Right kidney (tissue), 9 donors: Measurements from ENCODE around the gene VASH1.
"Not testable (repeated sequence)": the region's sequence is repeated elsewhere in the genome, so short reads cannot be mapped to it uniquely, and the experiment has no call there.

Source experiments
- DNase-seq: peaks from one replicate; pipeline ENCODE4 v3.0.0-alpha.2; 2016
- long read RNA-seq, 8 donors: transcript quantifications; one replicate each; lab custom pipeline, GENCODE V29; 2026

The VASH1 gene
- long read RNA-seq, donor 1, full-length matches to known transcripts = 4 of 4 reads
- long read RNA-seq, donor 1, partial matches to known transcripts = 0 of 4 reads
- long read RNA-seq, donor 1, other reads (novel, unspliced or antisense) = 0 of 4 reads
- long read RNA-seq, donor 2, full-length matches to known transcripts = 8 of 8 reads
- long read RNA-seq, donor 2, partial matches to known transcripts = 0 of 8 reads
- long read RNA-seq, donor 2, other reads (novel, unspliced or antisense) = 0 of 8 reads
- long read RNA-seq, donor 3, partial matches to known transcripts = 0 of 2 reads
- long read RNA-seq, donor 3, other reads (novel, unspliced or antisense) = 0 of 2 reads
- long read RNA-seq, donor 4, full-length matches to known transcripts = 5 of 39 reads
- long read RNA-seq, donor 4, partial matches to known transcripts = 22 of 39 reads
- long read RNA-seq, donor 4, other reads (novel, unspliced or antisense) = 12 of 39 reads
- long read RNA-seq, donor 5, full-length matches to known transcripts = 8 of 55 reads
- long read RNA-seq, donor 5, partial matches to known transcripts = 41 of 55 reads
- long read RNA-seq, donor 5, other reads (novel, unspliced or antisense) = 6 of 55 reads
- long read RNA-seq, donor 6, full-length matches to known transcripts = 5 of 14 reads
- long read RNA-seq, donor 6, partial matches to known transcripts = 9 of 14 reads
- long read RNA-seq, donor 6, other reads (novel, unspliced or antisense) = 0 of 14 reads
- long read RNA-seq, donor 7 = 0 reads
- long read RNA-seq, donor 8, partial matches to known transcripts = 0 of 1 reads
- long read RNA-seq, donor 8, other reads (novel, unspliced or antisense) = 0 of 1 reads

DNA sequence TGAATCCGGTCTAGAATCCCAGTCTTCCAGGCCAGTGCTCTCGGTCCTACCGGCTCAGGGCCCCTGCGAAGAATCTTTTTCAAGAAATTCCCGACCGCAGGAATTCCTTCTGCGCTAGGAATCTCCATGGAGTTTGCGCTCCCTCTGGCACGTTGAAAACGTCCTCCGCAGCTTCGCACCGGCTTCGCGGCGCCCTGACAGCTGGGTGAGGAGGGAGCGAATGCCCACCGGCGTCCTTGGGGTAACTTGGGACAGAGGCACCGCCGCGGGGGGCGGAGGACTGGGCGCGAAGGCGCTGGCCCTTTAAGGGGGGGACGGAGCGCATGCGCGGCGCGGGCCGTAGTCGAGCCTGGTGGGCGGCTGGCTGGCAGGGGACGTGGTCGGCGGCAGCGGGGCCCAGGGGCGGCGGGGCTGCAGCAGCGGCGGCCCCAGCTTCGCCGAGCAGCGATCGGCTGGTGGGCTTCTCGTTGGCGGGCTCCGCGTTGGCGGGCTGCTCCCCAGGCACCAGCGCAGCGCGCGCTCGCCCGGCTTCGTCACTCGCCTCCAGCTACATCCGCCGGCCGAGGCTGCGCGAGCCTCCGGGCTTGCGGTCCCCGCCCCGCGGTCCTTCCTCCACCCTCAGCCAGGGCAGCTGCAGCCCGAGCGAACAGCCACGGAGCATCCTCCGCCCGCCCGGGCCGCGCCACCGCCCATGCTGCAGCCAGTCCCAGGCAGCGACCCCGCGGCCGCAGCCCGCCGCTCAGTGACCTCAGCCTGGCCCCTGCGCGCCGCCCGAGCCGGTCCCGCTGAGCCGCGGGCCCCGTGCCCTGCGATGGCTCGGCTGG lies at the start of gene VASH1:
VASH1 (plus strand) TSS at position 333 of the 824 bp plus-strand sequence. CDS start 1,354 bp downstream, outside the sequence.
- peak; percentile 92 for DNase-seq

DNA sequence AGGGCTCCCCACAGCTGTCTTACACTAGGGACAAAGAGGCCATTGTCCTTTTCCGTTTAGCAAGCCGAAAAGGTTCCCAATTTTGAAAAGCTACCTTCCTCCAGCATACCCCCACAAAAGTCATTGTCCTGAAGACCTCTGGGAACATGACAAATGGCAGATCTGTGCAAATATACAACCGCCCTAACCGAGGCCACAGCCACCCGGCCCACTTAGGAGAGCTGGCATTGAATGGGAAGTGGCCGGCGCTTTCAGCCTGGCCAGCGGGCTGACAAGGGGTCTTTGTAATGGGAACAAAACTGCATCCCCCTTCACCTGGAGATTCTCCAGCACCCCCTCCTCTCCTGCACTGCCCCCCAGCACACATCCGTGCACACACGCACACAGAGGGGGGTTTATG lies 48.1 kb upstream of the VASH1 start:
- DNase-seq = no peak

DNA sequence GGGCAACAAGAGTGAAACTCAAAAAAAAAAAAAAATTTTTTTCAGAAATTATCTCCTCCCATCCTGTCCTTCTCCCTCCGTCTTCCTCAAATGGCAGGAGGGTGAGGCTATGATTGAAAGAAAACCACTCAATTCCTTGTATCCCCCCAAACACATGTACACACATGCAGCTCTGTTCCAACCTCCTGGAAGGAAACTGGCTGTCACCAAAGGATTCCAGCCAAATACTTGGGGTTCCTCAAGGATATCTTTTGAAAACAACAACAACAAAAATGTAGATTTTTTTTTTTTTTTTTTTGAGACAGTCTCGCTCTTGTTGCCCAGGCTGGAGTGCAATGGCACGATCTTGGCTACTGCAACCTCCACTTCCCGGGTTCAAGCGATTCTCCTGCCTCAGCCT lies 46.8 kb upstream of the VASH1 start:
- DNase-seq = no peak

DNA sequence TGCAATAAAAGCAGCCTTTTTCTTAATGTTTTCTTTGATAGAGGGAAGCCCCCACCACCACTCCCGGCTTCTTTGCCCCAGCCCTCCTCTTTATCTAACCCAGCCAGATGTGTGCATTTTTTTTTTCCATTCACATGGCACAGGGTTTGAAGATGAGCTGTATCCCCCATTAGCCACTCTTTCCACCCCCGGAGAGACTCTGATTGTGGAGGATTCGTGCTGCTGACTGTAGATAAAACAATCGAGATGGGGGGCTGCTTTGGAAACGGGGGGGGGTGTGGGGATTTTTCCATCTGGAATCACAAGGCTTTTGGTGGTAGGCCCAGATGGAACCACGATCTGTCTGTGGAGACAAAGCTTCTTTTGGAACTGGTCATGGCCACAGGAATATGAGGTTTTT lies 46.2 kb upstream of the VASH1 start:
- DNase-seq = no peak

DNA sequence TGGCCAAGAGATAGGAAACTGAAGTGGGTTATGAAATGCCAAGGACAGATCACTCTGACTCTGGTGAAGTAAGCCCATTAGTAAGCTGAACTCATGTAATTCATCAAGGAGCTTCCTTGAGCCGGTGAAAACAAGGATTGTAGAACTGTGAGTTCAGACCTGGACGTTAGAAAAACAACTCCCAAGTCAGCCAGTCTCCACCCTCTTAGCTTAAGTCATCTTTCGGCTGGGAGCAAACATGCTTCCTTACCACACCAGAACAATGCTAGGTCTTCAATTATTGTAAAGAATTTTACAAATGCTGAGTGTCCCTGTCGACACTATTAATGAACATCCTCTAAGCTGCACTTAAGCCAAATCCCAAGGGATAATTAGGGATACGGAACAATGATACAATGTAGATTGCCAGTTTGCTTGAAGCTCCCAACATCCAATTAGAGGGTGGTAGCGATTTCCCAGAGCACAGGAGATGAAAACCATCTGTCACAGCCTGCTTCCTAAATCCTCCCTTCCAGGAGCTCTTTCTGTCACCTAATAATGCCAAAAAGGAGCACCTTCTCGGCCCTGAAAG lies 45.7 kb upstream of the VASH1 start:
- DNase-seq = peak; percentile 26

DNA sequence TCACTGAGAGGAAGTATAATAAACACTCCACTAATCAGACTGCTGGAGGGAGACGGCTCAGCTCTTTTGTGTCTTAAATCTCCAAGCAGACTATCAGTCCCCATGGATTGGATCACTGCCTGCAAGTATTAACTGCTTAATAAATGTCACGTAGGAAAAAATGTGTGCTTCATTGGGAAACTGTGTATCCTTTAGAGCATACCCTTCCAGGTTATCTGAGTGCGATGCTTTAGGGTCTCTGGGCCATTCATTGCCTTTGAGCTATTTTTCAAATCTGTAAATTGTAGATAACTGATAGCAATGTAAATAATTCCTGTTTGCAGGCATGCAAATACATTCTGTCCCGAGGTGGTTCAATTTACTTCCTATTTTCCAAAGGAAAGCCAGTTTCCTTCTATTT lies 45.0 kb upstream of the VASH1 start:
- DNase-seq = no peak

DNA sequence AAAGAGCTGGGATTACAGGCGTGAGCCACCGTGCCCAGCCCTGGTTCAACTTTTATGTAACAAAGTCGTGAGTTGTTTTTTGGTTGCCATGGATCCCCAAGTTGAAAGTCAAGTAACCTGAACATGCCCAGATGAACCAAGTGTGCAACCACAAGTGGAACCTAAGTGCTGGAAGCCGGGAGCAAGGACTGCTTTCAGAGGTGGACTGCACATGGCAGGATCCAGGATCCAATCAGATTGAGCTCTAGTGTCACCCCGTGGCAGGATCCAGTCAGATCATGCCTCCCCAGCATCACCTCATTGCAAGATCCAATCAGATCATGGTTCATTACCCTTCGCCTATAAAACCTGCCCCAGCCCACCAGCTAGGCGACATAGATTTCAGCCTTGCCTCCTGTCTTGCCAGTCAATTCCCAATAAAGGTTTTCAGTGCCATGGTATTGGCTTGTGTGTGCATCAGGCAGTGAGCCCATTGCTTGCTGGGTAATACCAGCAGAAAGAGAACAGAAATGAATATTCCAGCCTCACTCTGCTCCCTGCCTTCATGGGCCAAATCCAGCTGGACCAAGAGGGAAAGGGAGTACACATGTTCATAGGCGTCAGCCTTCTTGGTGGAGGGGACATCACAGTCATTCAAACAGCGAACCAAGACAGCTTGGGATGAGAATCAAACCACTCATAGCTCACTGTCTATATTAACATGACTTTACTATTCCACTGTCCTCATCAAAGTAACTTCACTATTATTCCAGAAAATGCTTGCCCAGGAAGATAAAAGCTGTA lies 43.6 kb upstream of the VASH1 start:
- DNase-seq = no peak

DNA sequence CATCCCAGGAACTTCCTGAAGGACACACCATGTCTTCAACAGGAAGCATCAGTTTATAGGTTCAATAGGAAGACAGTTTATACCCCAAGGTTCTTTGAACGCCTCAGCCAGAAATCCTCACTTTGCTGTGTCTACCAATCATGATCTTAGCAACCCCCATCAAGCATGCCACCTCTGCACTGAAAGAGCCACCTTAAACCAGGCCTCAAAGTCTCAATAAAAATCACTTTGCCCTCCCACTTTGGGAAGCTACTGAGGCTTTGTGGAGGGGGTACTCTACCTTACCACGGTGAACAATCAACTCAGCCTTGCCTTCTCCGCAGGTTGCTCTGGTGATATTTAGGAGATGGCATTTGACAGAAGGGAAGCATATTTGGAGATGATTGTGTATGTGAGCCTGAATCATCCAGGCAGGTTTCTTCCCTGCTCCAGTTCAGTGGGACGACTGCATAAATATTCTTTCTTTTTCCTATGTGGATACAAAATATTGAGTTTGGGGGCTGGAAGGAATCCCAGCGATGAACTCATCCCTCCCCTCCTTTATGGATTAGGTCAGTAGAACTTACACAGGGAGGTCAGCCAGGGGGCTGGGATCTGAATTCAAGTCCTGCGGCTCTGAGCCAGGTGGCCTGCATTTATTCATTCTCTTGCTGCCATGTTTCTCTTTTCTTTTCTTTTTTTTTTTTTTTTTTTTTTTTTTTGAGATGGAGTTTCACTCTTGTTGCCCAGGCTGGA lies 42.8 kb upstream of the VASH1 start:
- no peak for DNase-seq

DNA sequence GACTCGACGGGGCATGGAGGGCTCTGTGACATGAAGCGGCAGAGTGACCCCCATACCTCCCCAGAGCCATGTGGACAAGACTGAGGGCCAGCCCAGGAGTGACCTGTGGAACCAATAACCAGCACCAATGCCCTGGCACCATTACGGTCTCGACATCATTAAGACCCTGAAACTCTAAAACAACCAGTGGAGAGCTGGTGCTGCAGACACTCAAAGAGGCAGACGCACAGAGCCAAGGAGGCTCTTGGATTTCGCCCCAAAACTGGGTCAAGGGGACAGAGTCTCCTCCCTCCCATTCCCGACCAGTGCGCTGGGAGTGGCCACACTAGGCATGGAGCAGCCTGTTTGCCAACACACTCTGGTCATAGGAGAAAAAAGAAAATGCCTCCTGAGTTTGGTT lies 41.6 kb upstream of the VASH1 start:
- DNase-seq = no peak

DNA sequence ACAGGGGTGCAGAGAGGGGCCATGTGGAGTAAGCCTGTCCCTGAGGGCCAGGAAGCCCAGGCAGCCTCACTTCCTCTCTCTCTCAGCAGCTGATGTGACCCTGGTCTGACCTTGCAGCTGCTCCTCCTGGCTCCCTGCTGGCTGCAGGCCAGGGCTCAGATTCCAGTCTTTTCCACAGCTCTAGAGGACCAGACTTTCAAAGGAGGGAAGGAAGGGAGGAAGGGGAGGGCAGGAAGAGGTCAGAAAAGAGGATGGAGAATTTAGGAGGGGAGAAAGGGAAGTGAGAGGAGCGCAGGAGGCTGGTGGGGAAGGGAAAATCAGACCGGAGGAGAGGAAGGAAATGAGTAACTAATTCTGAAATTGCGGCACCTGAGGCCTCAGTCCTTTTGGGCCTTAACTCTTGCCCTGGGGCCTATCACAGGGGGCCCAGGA lies 40.9 kb upstream of the VASH1 start:
- peak; percentile 53 for DNase-seq

DNA sequence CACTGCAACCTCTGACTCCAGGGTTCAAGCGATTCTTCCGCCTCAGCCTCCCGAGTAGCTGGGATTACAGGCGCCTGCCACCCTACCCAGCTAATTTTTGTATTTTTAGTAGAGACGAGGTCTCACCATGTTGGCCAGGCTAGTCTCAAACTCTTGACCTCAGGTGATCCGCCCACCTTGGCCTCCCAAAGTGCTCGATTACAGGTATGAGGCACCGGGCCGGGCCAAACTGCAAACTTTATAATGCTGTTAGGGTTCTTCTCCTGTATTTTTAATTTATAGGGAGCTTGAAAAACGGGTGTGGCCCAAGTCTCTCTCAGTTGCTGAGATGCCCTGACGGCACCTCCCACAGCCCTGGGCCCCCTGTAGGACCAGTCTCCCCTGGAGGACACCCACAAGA lies 39.8 kb upstream of the VASH1 start:
- not testable (repeated sequence) for DNase-seq

DNA sequence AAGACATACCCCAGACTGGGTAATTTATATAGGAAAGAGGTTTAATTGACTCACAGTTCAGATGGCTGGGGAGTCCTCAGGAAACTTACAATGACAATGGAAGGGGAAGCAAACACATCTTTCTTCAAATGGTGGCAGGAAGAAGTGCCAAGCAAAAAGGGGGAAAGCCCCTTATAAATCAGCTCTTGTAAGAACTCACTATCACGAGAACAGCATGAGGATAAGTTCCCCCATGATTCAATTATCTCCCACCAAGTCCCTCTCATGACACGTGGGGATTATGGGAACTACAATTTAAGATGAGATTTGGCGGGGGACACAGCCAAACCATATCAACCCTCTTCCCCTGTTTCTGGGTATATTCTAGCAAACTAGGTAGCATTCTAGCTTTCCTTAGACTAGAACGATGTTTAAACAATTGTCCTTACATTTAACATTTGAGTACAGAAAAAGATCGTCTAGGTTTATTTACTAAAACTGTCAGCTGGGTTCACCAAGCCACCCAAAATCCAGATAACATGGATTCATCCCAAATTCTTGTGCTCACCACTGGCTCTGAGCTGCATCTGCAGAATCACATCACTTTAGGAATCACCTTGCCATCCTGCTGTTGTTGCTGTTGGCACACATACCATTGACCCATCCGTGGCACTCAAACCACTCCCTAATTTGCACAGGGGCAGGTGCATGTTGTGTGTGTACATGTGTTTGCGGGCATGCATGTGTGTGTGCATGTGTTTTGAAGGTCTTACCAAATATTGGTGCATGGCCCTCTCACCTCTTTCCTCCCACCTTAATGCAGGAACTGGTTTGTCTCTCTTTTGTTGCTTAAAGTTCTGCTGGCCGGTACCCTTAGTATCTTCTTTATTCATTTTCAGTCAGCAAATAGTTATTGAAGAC lies 36.4 kb upstream of the VASH1 start:
- DNase-seq = no peak

DNA sequence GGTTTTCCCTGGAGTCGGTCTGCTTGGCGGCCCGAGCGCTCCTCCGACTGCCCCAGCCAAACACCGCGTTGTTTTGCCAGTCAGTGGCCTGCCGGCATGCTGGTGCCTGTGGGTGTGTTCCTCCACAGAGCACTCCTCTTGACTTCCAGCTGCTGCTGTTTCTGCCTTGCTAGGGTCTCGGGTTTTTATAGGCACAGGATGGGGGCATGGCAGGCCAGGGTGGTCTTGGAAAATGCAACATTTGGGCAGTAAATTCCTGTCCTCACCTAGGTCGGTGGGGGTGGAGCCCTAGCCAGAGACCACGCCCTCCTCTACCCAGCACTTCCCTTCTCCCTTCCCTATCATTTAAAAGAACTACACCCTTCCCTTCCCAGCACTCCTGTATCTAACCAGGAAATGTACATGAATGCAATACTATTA lies 34.7 kb upstream of the VASH1 start:
- no peak for DNase-seq

DNA sequence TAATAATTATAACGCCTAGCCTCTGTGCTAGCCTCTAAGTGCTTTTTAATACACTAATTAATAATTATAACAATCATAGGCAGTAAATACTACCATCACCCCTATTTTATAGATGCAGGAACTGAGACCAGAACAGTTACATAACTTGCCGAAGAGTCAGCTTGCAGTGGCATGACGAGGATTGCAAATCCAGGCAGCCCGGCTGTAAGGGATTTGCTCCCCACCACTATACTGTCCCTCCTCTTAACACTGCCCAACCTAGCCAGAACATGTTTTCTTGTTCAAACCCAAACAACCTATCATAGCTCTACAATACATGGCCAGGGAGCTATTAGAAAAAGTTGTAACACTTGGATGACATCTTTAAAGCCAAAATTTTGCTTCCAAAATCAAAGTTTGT lies 33.9 kb upstream of the VASH1 start:
- DNase-seq = no peak

DNA sequence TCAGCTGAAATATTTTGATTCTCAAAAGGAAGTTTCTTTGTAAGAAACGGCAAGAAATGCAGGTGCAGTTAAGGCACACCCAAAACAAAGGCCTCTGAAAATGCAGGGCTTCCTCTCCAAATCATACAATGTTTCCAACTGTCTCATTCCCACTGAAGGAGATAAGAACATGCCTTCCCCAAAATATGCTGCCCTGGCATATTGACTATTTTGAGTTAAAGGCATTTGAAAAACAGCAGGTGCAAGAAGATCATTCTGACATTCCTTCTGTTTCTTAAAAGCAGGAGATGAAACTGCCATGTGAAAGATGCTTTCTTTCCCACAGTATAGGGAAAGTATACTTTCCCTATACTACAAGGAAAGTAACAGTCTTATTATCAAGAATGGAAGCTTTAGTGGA lies 33.4 kb upstream of the VASH1 start:
- no peak for DNase-seq

DNA sequence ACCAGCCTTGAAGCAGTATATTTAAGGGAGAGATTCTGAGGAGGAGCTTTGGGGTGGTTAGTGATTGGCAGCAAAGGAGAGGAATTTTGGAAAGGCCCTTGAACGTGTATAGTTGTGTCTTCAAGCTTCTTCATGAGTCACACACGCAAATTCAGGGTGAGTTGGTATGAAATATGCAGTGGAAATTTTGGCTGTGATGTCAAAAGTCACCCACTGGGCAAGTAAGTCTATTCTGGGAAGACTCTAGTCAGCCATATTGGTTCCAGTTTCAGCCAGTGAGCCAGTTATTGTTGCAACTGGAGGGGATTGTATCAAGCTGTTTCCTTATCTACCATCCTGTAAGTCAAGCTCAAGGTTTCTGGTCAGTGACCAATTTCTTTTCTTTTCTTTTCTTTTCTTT lies 32.0 kb upstream of the VASH1 start:
- DNase-seq = no peak

DNA sequence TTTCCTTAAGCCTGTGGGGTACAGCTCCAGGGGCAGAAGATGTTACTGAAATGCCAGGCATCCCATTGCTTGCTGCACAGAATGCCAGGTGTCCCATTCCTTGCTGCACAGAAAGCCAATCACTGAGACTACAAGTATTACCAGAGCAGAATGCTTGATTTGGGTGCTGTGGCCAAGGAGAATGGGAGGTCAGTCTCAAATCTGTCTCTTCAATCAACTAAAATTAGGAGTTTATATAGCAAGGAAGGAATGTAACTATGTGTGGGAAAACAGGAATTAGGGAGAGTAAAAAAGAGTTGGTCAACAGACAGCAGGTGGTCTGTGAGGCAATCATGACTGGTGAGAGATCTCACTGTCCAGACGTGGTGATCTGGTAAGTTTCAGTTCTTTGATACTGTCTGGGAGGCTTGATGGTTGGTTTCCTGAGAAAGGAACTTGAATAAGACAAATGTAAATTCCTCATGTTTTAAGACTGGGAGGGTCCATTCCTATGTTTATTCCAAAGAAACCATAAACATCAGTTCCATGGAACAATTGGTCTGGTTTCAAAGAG lies 31.2 kb upstream of the VASH1 start:
- DNase-seq = no peak

DNA sequence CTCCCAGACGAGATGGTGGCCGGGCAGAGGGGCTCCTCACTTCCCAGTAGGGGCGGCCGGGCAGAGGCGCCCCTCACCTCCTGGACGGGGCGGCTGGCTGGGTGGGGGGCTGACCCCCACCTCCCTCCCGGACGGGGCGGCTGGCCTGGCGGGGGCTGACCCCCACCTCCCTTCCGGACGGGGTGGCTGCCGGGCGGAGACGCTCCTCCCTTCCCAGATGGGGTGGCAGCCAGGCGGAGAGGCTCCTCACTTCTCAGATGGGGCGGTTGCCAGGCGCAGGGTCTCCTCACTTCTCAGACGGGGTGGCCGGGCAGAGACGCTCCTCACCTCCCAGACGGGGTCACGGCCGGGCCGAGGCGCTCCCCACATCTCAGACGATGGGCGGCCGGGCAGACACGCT lies 26.8 kb upstream of the VASH1 start:
- DNase-seq = not testable (repeated sequence)

DNA sequence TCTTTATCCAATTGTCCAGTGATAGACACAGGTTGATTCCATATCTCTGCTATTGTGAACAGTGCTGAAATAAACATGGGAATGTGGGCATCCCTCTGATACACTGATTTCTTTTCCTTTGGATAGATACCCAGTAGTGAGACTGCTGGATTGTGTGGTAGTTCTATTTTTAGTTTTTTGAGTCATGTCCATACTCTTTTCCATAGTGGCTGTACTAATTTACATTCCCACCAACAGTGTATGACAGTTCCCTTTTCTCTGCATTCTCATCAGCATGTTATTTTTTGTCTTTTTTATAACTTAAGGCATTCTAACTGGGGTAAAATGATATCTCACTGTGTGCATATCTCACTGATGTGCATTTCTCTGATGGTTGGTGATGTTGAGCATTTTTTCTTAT lies 24.8 kb upstream of the VASH1 start:
- no peak for DNase-seq
